Fibroblast of pulmonary artery (primary cell): ENCODE data around the gene MEF2C.

ENCODE experiments used
- DNase-seq: peaks from one replicate; pipeline ENCODE4 v3.0.0-alpha.2; 2010; ENCODE audit warnings: low read depth
- H3K4me3 ChIP-seq: replicated peaks from 2 replicates; pipeline ENCODE4 v1.5.1; 2011; ENCODE audit warnings: low read depth, mild to moderate bottlenecking, control low read depth, low read length, moderate library complexity
- TF ChIP-seq, protein P1 (sequence below): IDR thresholded peaks from 2 replicates; pipeline ENCODE4 v1.5.1; 2011; ENCODE audit warnings: mild to moderate bottlenecking, control low read depth, low read length, inconsistent platforms; ENCODE audit errors: missing control alignments

The MEF2C gene

DNA sequence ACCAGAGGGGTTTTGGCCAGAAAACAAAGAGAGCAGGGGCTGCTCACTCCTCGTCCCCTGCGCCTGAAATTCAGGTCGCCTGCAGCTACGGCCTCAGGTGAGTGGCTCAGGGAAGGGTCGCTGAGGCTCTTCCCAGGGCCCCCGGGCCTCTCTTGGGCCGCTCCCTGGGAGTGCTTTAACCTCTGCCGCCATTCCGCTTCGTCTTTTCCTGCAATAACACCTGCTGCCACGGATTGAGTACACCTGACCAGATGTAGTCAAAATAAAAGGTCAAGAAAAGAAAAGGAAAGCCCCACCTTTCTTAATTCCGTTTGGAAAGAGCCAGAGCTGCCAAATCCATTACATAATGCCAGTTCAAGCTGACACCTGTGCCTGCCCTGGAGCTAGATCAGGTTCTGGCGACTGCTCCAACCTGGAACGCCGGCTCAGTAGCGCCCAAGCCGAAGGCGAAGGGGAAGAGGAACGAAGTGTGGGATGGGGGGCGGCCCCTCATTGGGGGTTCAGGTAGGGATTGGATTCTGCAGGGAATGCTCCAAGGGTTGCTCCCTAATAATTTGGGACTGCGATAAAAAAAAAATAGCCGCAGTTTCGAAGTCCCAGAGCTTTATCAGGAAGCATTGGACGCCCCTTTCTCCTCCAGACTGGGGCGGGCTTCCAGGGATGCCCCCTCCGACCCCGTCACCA, 193.9 kb downstream of the MEF2C start:
- TF ChIP-seq, protein P1, sequence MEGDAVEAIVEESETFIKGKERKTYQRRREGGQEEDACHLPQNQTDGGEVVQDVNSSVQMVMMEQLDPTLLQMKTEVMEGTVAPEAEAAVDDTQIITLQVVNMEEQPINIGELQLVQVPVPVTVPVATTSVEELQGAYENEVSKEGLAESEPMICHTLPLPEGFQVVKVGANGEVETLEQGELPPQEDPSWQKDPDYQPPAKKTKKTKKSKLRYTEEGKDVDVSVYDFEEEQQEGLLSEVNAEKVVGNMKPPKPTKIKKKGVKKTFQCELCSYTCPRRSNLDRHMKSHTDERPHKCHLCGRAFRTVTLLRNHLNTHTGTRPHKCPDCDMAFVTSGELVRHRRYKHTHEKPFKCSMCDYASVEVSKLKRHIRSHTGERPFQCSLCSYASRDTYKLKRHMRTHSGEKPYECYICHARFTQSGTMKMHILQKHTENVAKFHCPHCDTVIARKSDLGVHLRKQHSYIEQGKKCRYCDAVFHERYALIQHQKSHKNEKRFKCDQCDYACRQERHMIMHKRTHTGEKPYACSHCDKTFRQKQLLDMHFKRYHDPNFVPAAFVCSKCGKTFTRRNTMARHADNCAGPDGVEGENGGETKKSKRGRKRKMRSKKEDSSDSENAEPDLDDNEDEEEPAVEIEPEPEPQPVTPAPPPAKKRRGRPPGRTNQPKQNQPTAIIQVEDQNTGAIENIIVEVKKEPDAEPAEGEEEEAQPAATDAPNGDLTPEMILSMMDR: no peak
- H3K4me3 ChIP-seq: no peak overlapping the region
- no peak for DNase-seq

DNA sequence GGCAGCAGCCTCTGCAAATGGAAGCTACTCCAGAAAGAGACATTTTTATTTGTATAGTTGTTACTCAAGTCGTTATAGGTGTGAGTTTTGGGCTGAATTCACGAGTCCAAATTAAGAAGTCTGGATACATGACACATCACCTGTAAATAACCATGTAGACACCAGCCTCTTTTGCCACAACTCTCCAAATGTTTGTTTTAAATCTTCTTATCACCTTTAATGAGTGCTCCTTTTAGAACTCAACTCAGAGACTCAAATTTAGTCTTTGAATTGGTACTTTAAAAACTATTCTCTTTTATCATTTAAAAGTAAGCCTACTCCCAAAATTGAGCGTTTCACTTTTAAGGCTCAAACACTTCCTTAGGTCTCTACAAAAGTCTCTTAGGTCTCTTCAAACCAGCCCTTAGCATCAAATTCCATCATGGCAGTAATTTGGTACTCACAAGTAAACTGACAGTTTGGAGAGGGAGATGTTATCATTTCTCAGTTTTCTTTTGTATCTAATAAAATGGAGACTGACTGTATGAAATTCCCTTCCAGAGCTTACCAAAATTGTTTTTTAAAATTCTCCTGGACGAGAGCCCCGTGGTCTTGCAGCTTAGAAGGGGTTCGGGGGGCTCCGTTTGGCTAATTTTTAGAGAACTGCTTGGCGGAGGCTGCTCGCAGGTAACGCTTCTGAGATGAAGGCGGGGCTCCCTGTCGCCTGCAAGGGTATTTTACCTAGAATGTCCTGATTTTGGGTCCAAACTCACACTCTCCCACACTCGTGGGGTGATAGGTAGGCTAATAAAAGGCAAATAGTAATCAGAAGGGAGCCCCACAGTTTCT, 194.6 kb downstream of the MEF2C start:
- no peak overlapping the region for H3K4me3 ChIP-seq
- TF ChIP-seq, protein P1: no peak
- DNase-seq: no peak

DNA sequence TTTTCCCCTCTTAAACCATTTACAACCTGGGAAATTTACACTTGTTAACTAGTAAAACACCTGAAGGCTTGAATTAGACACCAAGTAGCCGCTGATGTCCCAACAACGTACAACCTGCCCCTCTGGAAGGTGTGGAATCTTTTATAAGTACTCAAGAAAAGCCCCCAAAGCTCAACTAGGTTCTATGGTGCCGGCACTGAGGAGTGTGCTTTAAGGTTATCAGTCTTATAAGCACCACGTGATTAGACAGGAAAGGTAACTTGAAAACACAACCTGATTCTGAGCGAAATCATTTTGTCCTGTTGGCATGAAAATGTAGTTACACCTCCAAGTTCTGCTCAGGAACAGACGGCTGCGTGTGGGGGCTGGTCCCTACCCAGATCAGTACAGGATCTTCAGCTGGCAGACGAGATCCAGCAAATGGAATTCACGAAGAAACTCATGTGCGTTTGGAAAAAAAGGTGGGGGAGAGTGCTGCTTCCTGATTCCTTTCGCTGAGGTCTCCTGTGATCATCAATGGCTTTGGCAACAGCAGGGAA, 195.5 kb downstream of the MEF2C start:
- H3K4me3 ChIP-seq: no peak overlapping the region
- DNase-seq: no peak
- TF ChIP-seq, protein P1: no peak

DNA sequence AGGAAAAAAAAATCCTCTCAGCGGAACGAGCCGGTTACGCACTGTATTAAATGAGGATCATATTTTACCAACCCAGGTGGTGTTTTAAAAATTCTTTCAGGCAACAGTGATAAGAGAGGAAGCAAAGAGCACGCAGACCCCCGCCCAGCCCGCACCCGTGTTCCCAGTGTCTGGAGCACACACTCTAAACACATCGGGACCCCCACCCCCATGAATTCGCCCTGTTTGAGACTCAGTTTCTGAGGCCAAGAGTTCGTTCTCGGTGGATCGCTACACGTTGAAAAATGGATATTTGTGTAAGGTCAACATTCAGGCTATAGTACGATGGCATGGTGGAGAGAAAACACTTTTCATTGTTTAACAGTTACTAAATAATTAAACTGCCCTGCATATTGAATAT, 196.3 kb downstream of the MEF2C start:
- no peak for DNase-seq
- no peak overlapping the region for H3K4me3 ChIP-seq
- TF ChIP-seq, protein P1: no peak

DNA sequence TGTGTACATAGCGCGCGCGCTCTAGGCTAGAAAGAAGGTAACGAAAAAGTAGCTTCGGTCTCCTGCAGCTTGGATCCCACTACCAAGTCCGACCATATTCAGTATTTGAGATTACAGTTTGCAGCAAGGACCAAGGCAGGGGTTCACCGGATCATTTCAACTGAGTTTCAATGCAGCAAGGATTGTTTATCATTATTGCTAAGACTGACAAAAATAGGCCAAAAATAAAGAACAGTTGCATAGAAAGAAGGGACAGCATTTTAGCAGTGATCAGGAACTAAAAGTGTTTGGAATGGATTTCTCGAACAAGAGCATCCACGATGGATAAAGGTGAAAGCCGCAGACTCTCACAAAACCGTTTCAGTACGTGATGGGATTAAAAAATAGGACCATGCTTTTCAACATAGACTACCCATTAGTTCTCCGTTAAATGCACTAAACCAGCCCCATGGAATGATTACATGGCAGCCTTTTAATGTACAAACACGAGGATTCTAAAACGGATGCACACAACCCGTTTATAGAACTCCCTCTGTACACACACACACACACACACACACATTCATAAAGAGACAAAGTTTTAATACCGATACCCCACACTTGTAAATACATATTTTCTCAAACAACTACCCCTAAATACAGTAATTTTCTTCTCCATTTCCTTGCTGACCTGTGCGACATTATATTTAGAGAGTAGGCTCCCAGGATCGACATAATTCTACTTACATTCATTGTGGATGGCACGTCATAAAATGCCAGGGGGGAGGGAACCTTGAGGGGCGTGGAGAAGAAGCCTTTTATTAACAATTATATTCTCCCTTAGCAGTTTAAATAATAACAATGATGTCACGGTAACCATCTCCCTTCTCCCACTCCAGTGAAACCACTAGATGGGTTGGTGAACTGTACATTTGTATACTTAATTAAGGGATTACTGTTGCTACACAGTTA, 197.1 kb downstream of the MEF2C start:
- TF ChIP-seq, protein P1: no peak
- H3K4me3 ChIP-seq: no peak overlapping the region
- no peak for DNase-seq

DNA sequence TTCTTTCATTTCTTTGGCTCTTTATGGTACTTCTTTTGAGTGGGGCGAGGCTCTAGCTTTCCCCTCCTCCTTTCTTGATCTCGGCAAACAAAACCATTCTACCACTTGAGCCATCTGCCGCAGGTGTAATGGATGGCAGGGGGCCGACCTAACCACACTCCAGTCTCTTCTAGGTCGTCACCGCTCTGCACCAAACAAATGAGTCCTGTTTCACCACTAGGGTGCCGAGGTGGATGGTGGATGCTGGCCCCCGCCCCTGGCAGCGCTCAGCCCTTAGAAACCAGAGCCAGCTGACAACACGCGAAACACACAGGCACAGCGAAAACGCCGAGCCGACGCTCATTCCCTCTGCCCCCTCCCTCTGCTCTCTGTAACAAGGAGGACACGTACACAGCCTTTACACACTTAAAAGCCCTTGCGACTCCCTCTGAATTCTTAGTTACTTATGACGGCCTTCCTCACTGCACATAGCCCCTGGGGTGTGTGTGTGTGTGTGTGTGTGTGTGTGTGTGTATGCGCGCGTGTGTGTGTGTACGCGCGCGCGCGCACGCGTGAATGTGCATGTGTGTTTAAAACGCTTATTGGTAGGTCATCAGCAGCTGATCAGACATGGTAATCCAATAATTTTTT, 199.4 kb downstream of the MEF2C start:
- no peak overlapping the region for H3K4me3 ChIP-seq
- DNase-seq: no peak
- TF ChIP-seq, protein P1: no peak
